ENCODE results near the gene RBMY1E.
"Not testable (repeated sequence)": the region's sequence is repeated elsewhere in the genome, so short reads cannot be mapped to it uniquely, and the experiment has no call there.

The RBMY1E gene

GRCh38 chrY:21917932-21918331, at the start of gene RBMY1E:
Gene RBMY1E (minus strand): TSS chrY:21918032. CDS start chrY:21916054, 1,978 bp downstream.
- DNase-seq, result not testable (repeated sequence)

- not testable (repeated sequence) for DNase-seq
Measured at GRCh38 chrY:21894426-21894825, 23.4 kb downstream of the RBMY1E start, which contains the start of gene RBMY1D. Gene RBMY1D (minus strand): TSS chrY:21894526. CDS start chrY:21892513, 2,013 bp downstream.

GRCh38 chrY:21869407-21870076, 48.3 kb downstream of the RBMY1E start:
- DNase-seq, result not testable (repeated sequence)
